Measurements from ENCODE around the gene MDP1.

MDP1 gene

DNA sequence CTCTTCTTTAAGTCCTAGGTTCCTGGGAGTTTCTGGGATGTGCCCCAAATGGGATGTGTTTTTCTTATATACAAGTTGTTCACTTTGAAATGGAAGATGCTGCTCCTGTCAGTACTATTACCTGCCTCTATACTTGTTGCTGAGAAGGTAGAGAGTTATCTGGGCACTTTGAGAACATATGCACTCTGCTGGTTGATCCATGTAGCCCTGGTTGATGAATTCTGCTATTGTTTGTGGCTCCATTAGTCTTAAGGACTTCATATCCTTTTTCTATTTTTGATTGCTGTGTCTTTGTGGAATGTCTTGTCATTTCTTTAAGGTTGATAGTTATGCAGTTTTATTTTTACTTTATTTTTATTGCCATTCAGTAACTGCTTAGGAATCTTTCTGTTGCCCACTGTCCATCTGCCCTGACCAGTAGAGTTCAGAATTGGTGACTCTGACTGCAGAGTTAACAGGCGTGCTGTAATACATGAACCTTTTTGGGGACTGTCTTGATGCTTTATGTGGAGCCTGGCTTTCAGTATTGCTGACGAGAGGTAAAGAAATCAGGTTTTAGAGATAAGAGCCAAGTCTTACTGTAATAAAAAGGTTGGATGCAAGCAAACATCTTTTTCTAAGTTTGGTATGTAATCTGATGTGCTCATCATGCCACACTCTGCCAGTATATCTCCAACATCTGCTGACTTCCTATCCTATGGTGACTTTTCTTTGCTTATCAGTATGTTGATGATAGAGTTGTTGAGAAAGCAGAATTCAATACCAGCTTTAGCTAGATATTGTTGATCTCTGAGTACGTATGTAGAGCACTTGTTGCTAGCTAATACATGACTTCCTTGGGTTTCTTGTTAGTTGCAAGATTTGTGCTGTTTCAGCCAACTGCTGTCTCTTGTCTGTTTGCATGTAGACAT lies 18.5 kb upstream of the MDP1 start:
- H3K4me3 ChIP-seq (ENCODE audit: low read depth, low read length), result no peak overlapping the region

DNA sequence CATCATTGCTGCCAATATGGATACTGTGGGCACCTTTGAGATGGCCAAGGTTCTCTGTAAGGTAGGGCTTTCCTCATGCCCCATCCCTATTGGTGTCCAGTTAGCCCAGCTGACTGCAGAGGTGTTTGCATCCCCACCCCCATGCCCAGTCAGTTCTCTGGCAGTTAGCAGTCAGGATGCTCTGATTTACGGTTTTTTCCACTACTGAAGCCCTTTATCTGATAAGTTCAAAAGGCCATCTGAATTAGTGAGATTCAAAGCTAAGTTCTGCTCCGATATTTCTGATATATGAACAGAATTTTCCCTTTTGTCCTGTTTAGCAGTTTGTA lies 17.6 kb upstream of the MDP1 start:
- TF ChIP-seq, protein P1, sequence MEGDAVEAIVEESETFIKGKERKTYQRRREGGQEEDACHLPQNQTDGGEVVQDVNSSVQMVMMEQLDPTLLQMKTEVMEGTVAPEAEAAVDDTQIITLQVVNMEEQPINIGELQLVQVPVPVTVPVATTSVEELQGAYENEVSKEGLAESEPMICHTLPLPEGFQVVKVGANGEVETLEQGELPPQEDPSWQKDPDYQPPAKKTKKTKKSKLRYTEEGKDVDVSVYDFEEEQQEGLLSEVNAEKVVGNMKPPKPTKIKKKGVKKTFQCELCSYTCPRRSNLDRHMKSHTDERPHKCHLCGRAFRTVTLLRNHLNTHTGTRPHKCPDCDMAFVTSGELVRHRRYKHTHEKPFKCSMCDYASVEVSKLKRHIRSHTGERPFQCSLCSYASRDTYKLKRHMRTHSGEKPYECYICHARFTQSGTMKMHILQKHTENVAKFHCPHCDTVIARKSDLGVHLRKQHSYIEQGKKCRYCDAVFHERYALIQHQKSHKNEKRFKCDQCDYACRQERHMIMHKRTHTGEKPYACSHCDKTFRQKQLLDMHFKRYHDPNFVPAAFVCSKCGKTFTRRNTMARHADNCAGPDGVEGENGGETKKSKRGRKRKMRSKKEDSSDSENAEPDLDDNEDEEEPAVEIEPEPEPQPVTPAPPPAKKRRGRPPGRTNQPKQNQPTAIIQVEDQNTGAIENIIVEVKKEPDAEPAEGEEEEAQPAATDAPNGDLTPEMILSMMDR (IDR thresholded peaks at IDR 0.05; ENCODE audit: borderline replicate concordance, insufficient read depth, low read depth, low read length), result no peak
- H3K4me3 ChIP-seq (ENCODE audit: low read depth, low read length), result peak overlapping the region; percentile 59

More for the DNA sequence above, 18.5 kb upstream of the MDP1 start:
- TF ChIP-seq, protein P1 (IDR thresholded peaks at IDR 0.05; ENCODE audit: borderline replicate concordance, insufficient read depth, low read depth, low read length), result no peak

DNA sequence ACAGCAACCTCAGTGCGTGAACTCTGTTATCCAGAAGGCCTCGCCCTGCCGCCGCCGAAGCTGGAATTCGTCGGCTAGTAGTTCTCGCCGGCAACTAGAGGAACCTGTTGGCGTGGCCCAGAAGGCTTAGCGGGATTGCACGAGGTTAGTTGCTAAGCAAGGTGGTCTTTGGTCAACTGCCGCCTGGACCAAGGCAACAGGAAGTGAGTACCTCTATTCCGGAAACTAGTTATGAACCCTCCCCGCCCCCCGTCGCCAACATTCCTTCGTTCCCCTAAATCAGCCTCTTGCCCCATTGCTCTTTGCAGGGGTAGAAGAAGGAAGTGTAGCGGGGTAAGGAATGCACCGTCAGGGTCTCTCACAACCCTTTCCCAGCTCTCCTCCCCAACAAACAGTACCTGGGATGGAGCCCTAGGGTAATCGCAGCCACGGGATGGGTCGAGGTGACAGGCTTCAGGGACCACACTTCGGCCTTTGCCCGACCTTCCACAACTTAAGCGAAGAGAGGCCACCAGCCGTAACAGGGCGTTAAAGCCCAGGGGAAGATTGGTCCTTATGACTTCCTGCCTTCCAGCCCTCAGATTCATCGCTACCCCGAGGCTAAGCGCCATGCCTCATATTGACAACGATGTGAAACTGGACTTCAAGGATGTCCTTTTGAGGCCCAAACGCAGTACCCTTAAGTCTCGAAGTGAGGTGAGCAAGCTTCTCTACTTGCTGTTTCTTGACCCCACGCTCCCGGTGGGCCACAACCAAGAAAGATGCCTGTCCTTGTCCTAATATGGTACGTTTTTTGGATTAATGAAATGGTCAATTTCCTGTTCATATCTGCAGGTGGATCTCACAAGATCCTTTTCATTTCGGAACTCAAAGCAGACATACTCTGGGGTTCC lies 17.0 kb upstream of the MDP1 start, which contains the start of gene GMPR2:
Gene GMPR2, plus strand, starts transcription at position 285 of the 893 bp plus-strand sequence. Its CDS starts 325 bp downstream, at position 610.
- TF ChIP-seq, protein P1 (IDR thresholded peaks at IDR 0.05; ENCODE audit: borderline replicate concordance, insufficient read depth, low read depth, low read length), result no peak

DNA sequence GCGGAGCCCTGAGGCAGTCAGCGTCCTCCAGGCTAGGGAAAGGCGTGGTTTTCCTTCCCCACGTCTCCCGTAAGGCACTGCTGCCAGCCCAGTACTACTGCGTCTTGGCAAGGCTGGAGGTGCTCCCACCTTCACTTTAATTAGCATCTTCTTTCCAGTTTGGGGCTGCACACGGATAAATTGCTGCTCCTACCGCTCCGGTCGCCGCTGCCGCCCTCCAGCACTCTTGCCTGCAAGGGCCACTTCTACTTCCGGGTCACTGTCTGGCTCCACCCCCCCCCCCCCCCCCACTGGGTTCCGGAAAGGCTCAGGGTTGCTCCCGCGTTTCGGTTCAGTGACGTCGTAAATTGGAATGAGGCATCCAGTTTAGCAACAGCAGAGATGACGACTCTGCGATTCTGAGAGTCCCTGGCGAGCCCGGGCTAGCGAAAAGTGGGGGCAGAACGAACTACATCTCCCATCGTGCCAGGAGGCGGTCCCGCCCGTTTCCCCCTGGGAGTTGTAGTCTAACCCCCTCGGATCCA lies 16.3 kb upstream of the MDP1 start, which contains the start of gene NEDD8:
Gene NEDD8, minus strand, starts transcription at position 247 of the 524 bp plus-strand sequence. Its CDS starts 100 bp downstream, at position 147.
- TF ChIP-seq, protein P1 (IDR thresholded peaks at IDR 0.05; ENCODE audit: borderline replicate concordance, insufficient read depth, low read depth, low read length), result no peak

More for the DNA sequence above, 17.0 kb upstream of the MDP1 start, which contains the start of gene GMPR2:
- peak within 1 kb of the TSS; percentile 59 for H3K4me3 ChIP-seq (ENCODE audit: low read depth, low read length)

DNA sequence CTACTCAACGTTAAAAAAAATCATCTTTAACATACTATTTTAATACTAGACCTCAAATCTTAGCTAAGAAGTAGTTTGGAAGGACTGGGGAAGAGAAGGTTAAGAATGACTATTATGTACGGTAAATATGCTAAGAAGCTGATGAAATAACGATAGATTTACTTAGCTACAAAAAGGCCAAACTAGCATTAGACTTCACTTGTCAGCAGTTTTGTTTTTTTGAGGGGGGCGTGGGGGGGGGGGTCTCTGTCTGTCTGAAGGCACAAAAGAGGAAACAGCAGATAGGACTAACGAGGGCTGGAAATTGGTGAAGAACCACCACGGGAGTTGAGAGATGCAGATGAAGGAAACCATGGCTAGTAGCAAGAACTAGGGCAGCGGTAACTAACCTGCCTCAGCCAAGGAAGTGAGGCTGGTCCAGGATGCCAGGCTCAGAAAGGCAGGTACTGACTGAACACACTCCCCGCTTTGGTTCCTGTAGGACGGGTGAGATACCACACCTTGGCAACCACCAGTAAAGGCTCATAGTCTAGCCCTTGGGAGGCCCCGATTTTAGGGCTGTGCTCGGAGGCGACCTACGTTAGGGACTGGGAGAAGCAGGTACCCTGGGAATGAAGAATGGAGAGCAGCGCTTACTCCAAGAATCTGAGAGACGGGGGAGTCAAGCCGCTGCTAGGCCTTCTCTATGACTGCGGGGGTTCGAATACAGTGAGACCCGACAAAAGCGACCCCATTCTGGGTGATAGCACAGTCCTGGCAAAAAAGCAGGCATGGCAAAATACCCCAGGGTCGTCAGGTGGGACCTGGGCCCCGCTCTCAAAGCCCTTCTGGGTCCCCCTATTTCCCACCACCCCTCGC lies 15.6 kb upstream of the MDP1 start:
- TF ChIP-seq, protein P1 (IDR thresholded peaks at IDR 0.05; ENCODE audit: borderline replicate concordance, insufficient read depth, low read depth, low read length), result no peak
- H3K4me3 ChIP-seq (ENCODE audit: low read depth, low read length), result peak overlapping the region; percentile 59

More for the DNA sequence above, 16.3 kb upstream of the MDP1 start, which contains the start of gene NEDD8:
- H3K4me3 ChIP-seq (ENCODE audit: low read depth, low read length), result peak within 1 kb of the TSS; percentile 59

DNA sequence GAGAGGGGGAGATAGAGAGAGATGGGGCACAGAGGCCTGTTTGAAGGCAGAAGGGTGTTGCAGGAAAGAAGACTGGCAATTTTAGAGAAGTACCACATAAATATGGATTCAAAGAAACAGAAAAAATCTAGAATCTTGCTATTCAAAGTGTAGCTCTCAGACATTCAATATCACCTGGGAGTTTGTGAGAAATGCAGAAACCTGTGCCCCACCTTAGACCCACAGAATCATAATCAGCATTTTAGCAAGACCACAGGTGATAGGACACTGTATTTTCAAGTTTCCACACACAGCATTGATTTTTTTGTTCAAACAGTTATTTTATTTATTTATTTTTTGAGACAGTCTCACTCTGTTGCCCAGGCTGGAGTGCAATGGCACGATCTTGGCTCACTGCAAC lies 13.0 kb upstream of the MDP1 start:
- H3K4me3 ChIP-seq (ENCODE audit: low read depth, low read length), result no peak overlapping the region
- TF ChIP-seq, protein P1 (IDR thresholded peaks at IDR 0.05; ENCODE audit: borderline replicate concordance, insufficient read depth, low read depth, low read length), result no peak
